ENCODE measurements around the gene SLC25A19. TPM values are rescaled to one million over a fixed set of nuclear protein-coding genes. Genes with fewer than 3 reads are reported as not detected.

Gene SLC25A19
- total RNA-seq, 1 experiment from 2014 or later: 8.7 TPM

DNA sequence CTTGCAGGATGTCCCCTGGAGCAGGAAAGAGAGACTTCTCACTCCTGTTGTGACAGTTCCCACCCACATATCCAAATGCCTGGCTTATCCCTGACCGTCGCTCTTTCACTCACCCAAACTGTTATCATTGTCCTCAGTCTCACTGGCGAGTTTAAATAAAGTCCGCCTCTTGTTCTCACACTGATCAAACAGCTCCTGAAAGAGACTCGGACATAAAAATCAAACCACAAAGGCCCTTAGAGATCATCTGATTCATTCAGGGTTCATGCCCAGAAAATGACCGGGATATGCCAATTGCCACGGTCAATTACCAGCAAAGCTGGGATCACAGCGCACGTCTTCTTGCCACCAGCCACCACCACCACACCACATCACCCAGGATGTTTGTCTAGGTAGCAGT, 47.7 kb downstream of the SLC25A19 start:
- peak; percentile 80 for DNase-seq (ENCODE audit: low read depth)

DNA sequence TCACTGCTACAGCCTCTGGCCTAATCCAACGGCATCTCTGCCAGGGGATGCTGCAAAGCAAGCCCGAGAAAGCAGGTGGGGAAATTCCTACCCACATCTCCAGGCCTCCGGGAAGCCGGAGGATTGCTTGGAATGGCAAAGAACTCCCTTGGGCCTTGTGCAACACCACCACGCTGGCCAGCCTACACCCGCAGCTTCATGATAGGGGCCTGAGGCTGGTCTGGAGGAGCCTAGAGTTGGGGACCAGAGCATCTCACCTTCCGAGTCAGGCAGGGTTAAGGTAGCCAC, 48.1 kb downstream of the SLC25A19 start:
- DNase-seq (ENCODE audit: low read depth): peak; percentile 75

DNA sequence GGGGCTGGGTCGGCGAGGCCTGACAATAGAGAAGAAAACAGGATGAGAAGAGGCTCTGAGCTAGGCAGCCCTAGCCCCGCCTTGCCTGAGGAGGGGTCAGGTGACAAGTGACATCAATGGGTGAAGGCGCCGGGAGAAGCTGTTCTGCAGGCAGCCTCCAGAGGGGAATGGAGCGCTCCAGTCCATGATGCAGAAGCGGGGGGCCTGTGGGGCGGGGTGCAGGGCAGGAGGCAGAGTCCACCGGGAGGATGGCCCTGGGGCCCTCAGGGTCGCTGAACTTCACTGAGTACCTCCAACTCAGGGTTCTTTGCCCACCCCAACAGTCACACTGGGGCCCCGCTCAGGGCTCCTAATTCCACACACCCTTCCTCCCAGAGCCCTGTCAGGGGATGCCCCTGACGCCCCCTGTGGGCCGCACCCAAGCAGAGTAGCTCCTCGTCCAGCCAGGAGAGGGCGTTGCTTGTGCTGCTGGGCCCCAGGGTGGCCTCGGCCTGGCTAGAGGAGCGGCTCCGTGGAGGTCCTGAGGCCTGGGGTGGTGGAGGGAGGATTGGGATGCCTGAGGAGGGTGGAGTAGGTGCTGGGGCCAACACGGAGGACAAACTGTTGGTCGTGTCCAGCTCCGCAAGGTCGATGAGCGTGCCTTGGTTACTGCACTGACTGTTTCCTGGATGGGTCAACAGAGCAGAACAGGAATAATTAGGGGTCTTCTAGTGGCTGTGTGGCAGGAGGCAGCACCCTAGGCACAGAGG, 48.7 kb downstream of the SLC25A19 start:
- peak; percentile 39 for DNase-seq (ENCODE audit: low read depth)

DNA sequence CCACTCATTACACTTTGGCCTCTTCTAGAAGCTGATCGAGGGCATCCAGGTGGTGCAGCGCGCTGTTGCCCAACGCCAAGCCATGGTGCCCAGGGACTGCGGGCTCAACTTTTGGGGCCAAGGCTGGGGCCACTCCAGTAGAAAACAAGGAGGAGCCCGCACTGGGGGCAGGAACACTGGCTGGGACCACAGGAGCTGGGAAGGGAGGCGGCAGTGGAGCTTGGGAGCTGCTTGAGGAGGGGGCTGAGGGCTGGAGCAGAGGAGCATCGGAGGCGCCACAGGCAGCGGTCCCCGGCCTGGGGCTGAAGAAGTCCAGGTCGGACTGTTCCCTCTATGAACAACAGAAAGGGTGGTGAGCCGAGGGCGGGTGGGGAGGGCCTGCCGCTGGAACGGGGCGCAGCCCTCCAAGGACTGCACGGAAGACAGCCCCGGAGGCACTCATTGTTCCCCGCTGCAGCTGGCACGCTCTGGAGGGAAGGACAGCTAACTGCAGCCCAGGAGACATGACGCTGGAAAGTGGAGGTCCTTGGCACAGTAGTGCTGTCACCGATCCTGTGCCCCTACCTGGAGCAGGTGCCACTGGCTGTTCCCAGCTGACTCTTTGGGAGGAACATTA, 49.3 kb downstream of the SLC25A19 start:
- no peak for DNase-seq (ENCODE audit: low read depth)

DNA sequence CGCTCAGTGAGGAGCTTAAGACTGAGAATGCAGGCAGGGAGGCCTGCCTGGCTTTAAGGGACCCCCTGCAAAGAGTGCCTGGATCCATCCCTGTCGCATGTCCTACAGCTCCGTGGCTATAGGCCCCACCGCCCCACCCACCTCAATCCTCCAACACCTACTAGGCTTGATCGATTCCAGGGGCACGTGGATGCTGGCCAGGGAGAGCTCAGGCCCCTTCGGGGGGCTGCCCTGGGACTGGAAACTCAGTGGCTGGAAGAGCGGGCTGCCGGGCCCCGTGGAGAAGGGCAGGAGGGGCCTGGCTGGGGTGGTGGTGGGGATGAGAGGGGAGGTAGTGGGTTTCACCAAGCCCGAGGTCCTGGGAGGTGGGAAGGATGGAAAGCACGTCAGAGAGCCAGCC, 50.0 kb downstream of the SLC25A19 start:
- DNase-seq (ENCODE audit: low read depth): no peak

DNA sequence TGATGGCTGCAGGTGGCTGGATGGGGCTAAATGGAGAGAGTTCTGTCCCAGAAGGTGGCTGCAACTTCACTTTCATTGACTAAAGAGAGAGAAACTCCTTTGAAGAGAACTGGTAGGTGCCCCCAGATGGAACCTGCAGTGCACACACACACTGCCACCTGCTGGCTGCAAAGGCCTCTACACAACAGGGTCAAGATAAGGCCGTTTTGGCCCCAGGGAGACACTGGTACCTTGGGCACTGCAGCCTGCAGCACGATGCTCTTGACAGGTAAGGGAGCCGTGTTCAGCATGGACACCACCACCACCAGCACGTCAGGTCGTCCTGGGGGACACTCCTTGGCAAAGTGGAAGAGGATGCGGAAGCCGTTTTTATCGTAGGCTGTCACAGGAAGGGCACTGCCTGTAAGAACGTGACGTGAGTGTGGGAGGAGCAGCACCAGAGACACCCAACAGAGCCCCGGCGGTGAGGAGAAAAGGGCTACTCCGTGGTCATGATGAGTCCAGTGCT, 50.5 kb downstream of the SLC25A19 start:
- peak; percentile 61 for DNase-seq (ENCODE audit: low read depth)

DNA sequence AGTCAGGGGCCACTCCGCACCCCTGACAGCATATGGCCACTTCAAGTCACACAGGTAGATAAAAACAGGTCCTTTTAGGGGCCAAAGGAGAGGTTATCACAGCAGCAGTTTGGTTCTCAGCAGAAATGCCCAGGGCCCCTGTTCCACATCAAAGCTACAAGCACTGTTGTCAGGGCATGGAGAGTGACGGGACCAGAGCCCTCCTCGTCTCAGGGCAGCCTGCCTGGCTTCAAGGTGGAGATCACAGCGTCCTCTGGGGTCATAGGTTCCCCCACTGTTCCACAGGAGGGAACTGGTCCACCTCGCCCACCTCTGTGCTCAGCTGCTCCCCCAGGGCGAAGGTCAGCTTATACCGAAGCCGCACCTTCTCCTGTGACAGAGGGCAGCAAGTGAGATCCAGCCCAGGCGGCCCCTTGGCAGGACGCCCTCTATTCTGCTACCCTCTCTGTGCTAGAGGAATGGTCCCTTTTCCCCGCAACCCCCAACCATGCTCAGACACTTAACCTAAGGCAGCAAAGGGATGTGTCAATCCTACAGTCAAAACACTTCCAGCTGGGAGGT, 51.1 kb downstream of the SLC25A19 start:
- no peak for DNase-seq (ENCODE audit: low read depth)

DNA sequence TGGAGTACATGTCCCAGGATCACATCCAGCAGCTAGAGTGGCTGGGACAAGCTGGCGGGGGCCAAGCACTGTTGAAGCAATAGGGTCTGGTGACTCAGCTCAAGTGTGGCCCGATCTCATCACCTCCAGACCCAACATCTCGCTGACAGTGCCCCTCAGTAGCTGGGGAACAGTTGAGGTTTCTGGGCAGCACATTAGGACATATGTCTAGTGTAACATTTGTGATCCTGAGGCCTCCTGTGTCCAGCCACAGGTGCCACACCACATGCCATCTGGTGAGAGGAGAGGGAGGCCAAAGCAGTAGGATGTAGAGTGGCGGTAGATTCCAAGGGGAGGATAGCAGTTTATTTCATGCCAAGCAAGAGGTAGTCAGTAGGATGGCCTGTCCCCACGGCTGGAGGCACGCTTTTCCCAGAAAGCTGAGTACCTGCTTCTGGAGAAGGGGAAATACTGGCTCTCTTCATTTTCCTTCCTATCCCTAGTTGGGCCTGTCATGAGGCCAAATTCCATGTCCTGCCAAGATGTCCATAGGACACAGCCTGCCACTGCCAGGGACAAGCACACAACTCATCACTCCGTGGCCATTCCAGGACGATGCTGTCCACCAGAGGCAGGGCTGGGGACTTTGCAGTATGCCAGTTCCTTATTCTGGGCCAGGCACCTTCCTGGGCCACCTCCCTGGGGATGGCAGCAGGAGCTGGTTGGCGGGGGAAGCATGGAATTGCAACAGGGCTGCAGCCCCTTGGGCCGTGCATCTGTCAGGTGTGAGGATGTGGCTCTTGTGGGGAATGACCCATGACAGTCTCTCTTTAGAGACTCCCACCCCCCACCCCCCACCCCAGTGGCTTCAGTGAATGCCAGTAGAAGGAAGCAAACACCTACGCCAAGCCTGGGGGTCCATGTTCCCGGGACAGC, 51.9 kb downstream of the SLC25A19 start:
- no peak for DNase-seq (ENCODE audit: low read depth)

DNA sequence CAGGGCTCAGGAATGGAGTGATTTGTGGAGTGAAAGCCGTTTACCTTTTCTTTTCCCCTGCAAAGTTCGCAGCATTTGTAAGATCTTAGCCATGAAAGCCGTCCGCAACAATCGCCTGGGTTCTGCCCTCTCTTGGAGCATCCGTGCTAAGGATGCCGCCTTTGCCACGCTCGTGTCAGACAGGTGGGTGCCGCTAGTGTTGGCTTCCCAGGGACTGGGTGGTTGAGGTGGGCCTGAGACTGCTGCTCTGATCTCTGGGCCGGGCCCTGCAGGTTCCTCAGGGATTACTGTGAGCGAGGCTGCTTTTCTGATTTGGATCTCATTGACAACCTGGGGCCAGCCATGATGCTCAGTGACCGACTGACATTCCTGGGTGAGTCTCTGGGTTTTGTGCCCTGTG, 56.4 kb downstream of the SLC25A19 start:
- DNase-seq (ENCODE audit: low read depth): no peak

DNA sequence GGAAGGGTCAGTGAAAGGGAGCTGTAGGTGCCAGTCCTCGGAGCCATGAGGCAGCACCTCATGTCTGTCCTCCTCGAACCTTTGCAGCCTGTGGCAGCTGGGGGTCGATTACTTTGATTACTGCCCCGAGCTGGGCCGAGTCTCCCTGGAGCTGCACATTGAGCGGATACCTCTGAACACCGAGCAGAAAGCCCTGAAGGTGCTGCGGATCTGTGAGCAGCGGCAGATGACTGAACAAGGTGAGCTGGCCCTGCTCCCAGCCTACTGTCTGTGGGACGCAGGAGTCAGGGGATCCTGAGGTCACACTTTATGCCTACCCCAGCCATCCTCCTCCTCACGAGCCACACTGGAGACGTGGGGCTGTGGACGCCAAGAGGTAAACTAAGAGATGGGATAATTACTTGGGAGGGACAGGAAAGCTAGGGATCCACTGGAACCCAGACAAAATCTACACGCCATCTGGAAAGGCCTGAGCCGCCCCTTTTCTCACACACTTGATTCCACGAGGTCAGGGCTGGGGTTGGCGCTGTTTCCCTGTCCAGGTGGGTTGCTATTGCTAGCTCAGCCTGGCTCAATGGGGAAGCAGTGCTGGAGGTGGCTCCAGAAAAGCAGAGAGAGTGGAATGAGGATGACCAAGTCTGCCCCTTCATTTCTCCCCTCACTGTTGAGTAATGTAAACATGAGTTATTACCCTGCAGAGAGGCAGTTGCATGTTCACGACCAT, 57.3 kb downstream of the SLC25A19 start:
- DNase-seq (ENCODE audit: low read depth): no peak

DNA sequence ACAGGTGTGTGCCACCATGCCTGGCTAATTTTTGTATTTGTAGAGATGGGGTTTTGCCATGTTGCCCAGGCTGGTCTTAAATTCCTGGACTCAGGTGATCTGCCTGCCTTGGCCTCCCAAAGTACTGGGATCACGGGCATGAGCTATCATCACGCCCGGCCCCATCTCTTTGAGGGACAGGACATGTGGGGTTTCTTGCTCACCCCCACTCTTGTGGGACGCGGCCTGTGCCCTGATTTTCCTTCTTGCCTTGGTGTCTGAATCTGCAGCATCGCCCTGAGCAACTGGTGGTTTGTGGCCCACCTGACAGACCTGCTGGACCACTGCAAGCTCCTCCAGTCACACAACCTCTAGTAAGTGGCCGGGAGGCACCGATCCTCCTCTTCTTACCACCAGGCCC, 58.2 kb downstream of the SLC25A19 start:
- no peak for DNase-seq (ENCODE audit: low read depth)

DNA sequence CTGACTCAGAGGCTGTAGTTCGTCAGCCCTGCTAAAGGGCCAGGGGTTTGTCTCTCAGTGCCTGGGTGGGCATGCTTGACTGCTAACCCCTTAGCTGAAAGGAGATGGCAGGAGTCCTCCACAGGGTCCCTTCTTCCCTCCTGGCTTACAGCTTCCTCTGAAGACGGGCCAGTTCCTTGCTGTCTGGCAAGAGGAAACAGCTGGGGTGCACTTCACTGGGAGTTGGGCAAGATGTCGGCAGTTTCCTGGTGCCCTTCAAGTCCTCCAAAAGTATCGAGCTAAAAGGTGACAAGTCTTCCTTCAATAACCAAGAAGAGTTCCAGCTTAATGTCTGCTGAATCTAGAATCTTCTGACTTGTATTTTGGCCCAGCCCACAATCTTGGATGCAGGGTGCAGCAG, 60.4 kb downstream of the SLC25A19 start:
- DNase-seq (ENCODE audit: low read depth): no peak

DNA sequence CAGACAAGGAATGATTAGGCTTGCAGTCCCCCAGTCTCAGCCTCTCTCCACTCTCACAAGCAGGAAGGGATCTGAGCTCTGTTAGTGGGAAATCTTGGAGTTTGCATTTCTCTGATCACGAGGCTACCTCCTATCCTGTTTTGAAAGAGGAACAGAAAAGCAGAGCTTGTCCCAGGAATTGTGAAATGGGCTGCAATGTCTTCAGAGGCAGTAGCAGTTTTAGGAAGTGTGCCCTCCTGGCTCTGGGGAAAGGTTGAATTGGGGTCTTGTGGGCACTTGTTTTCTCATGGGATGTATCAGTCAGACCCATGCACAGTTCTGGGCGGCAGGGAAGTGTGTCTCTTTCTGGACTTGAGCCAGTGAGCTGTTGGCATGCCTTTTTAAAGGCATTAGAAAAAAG, 60.9 kb downstream of the SLC25A19 start:
- no peak for DNase-seq (ENCODE audit: low read depth)

DNA sequence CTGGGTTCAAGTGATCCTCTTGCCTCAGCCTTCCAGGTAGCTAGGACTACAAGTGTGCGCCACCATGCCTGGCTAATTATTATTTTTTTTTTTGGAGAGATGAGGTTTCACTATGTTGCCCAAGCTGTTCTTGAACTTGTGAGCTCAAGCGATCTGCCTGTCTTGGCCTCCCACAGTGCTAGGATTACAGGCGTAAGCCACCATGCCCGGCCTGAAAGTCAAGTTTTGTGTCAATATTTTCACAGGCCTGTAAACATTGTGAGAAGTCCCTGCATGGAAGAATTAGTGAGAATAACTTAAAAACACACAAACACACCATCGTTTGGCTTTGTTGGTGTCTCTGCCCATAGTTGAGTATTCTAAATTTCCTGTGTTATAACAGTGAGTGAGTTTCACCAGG, 61.5 kb downstream of the SLC25A19 start:
- no peak for DNase-seq (ENCODE audit: low read depth)

DNA sequence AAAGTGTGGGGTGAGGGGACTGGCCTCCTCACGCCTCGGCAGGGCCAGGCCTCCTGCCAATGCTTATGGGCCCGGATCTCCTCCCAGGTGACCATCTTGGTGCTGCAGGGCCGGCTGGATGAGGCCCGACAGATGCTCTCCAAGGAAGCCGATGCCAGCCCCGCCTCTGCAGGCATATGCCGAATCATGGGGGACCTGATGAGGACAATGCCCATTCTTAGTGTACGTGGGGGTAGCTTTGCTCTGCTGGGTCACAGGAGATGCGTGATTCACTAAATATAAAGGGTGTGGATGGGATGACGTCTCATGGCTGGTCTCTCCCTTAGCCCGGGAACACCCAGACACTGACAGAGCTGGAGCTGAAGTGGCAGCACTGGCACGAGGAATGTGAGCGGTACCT, 64.2 kb downstream of the SLC25A19 start:
- no peak for DNase-seq (ENCODE audit: low read depth)

Other genes with a start within 250 kb of the SLC25A19 start
- 281 and 284 TPM in 2 replicates for gene ATP5PD, start 242.5 kb downstream of the SLC25A19 start, total RNA-seq (2014; rRNA removed)
- gene KCTD2, start 242.2 kb downstream of the SLC25A19 start, total RNA-seq (2014; rRNA removed): 22.8 and 26.9 TPM in 2 replicates
- gene SLC16A5, start 201.5 kb downstream of the SLC25A19 start, total RNA-seq (2014; rRNA removed): 0.11 TPM in 1 of 2 replicates, not detected in the other
- gene ARMC7, start 179.5 kb downstream of the SLC25A19 start, total RNA-seq (2014; rRNA removed): 2.3 and 5.1 TPM in 2 replicates
- gene NT5C, start 157.7 kb downstream of the SLC25A19 start, total RNA-seq (2014; rRNA removed): 108 TPM in 2 replicates
- gene JPT1, start 134.9 kb downstream of the SLC25A19 start, total RNA-seq (2014; rRNA removed): 281 and 311 TPM in 2 replicates
- gene SUMO2, start 106.5 kb downstream of the SLC25A19 start, total RNA-seq (2014; rRNA removed): 104 and 109 TPM in 2 replicates
- gene NUP85, start 83.8 kb downstream of the SLC25A19 start, total RNA-seq (2014; rRNA removed): 41.1 and 42.1 TPM in 2 replicates
- gene GGA3, start 27.8 kb downstream of the SLC25A19 start, total RNA-seq (2014; rRNA removed): 14.7 and 18.5 TPM in 2 replicates
- 52.4 and 58.4 TPM in 2 replicates for gene MRPS7, start 27.6 kb downstream of the SLC25A19 start, total RNA-seq (2014; rRNA removed)
- gene MIF4GD, start 18.2 kb downstream of the SLC25A19 start, total RNA-seq (2014; rRNA removed): 4.2 and 8.6 TPM in 2 replicates
- gene GRB2, start 116.2 kb upstream of the SLC25A19 start, total RNA-seq (2014; rRNA removed): 95.7 and 113 TPM in 2 replicates
- gene TMEM94, start 167.2 kb upstream of the SLC25A19 start, total RNA-seq (2014; rRNA removed): 57.1 and 71.2 TPM in 2 replicates
- 7.7 and 9.2 TPM in 2 replicates for gene CASKIN2, start 226.1 kb upstream of the SLC25A19 start, total RNA-seq (2014; rRNA removed)
- 22.8 and 33.7 TPM in 2 replicates for gene TSEN54, start 227.1 kb upstream of the SLC25A19 start, total RNA-seq (2014; rRNA removed)
- 0.06 and 1.0 TPM in 2 replicates for gene LLGL2, start 236.3 kb upstream of the SLC25A19 start, total RNA-seq (2014; rRNA removed)